Natural killer cell (primary cell): Measurements from ENCODE around the gene SEPTIN10. TPM values are rescaled to one million over a fixed set of nuclear protein-coding genes. Genes with fewer than 3 reads are reported as not detected.

Source experiments
- ATAC-seq, 3 donors: fragments of 150-1000 bp in 2 of 3; fragments of 200-7000 bp in 1 of 3; cut with Tn5 transposase; 1 replicate in 1 of 3; 2 replicates in 2 of 3; pipeline ENCODE4 v1.10.0; 2021; ENCODE audit warnings: mild to moderate bottlenecking in 2 of 3, moderate library complexity in 2 of 3
- DNase-seq, 2 donors: peaks; one replicate each; pipeline versions ENCODE4 v3.0.0 to v3.0.0-alpha.2; 2013 to 2021; ENCODE audit warnings: mixed read lengths in 1 of 2
- H3K27ac ChIP-seq: one replicate; pipeline ENCODE4 v1.5.1; 2013; ENCODE audit warnings: mild to moderate bottlenecking, low read length
- H3K27me3 ChIP-seq: one replicate; pipeline ENCODE4 v1.6.1; 2013; ENCODE audit warnings: low read length; ENCODE audit not compliant: control insufficient read depth, insufficient read depth
- H3K36me3 ChIP-seq: one replicate; pipeline ENCODE4 v1.6.1; 2013; ENCODE audit warnings: low read length; ENCODE audit not compliant: control insufficient read depth, insufficient read depth
- H3K4me1 ChIP-seq: one replicate; pipeline ENCODE4 v1.6.1; 2013; ENCODE audit warnings: low read length; ENCODE audit not compliant: control insufficient read depth, insufficient read depth
- H3K4me3 ChIP-seq: one replicate; pipeline ENCODE4 v1.5.1; 2013; ENCODE audit warnings: low read length
- H3K9me3 ChIP-seq: one replicate; pipeline ENCODE4 v1.6.1; 2013; ENCODE audit warnings: low read length; ENCODE audit not compliant: control insufficient read depth, insufficient read depth
- H3K27ac Mint-ChIP-seq, 2 donors: one replicate each; pipeline ENCODE4 v1.8.0; 2022; ENCODE audit warnings: mild to moderate bottlenecking in 2 of 2, mixed read lengths in 2 of 2, moderate library complexity in 1 of 2
- H3K27me3 Mint-ChIP-seq, 2 donors: one replicate each; pipeline ENCODE4 v1.8.0; 2022; ENCODE audit warnings: low read depth in 2 of 2, mixed read lengths in 2 of 2
- H3K36me3 Mint-ChIP-seq: one replicate; pipeline ENCODE4 v1.8.0; 2022; ENCODE audit warnings: mixed read lengths
- H3K4me1 Mint-ChIP-seq, 2 donors: one replicate each; pipeline ENCODE4 v1.8.0; 2022; ENCODE audit warnings: mixed read lengths in 2 of 2
- H3K4me3 Mint-ChIP-seq: one replicate; pipeline ENCODE4 v1.8.0; 2022; ENCODE audit warnings: mild to moderate bottlenecking, moderate library complexity, mixed read lengths
- H3K9me3 Mint-ChIP-seq, 2 donors: one replicate each; pipeline ENCODE4 v1.8.0; 2022; ENCODE audit warnings: mixed read lengths in 2 of 2
- CTCF ChIP-seq: fragments of 200-600 bp; IDR thresholded peaks from one replicate; pipeline ENCODE4 v1.8.0; 2022; ENCODE audit warnings: antibody characterized with exemption
- WGBS: methylation state at CpG from one replicate; pipeline ENCODE4 v1.1.7; 2013; ENCODE audit warnings: missing lambda C conversion rate; ENCODE audit not compliant: insufficient coverage; 5-methylcytosine and 5-hydroxymethylcytosine counted together
- intact Hi-C: fragments of 100-400 bp; cut with micrococcal nuclease; formaldehyde crosslinking; loops from one replicate; pipeline ENCODE4 v1.14.2; 2022
- total RNA-seq, 4 donors: library from RNA; stranded (reverse); fragments of 120-200 nt in 1 of 4; gene quantifications; one replicate each; pipeline versions ENCODE4 v1.2.3 to v1.2.4, GENCODE V29; 2013 to 2022

Gene SEPTIN10
- total RNA-seq, 3 donors from 2014 or later (not counting 1 experiment from before 2014, with no cell fraction given), result 0.25 to 2.6 (median 0.33) TPM

- Histone ChIP-seq H3K9me3 (peaks cover 6% of the 10 kb centered on the region), H3K36me3 (no peaks in the 10 kb centered on the region), H3K4me1 (peaks cover 14% of the 10 kb centered on the region), H3K27ac (no peak overlapping the region), H3K4me3 (no peak overlapping the region), H3K27me3 (peaks cover 43% of the 10 kb centered on the region)
- no peak for DNase-seq
- Mint-ChIP-seq H3K4me1 (peaks cover 5 to 7% of the 10 kb centered on the region in 2 donors), H3K9me3 (peaks cover 0 to 3% of the 10 kb centered on the region in 2 donors), H3K4me3 (peak overlapping the region; percentile 45), H3K27ac (no peak overlapping the region), H3K36me3 (no peaks in the 10 kb centered on the region), H3K27me3 (peaks cover 26 to 47% of the 10 kb centered on the region in 2 donors)
- no peak for TF ChIP-seq CTCF
- no peak for ATAC-seq
- intact Hi-C loops, result no loop called here
- 64% methylated on average over 4 of the region's 5 CpGs for WGBS
Observed at GRCh38 chr2:109616184-109616583, 2.4 kb upstream of the SEPTIN10 start.

- H3K36me3 Mint-ChIP-seq, result no peaks in the 10 kb centered on the region
- TF ChIP-seq CTCF, result no peak
- no peak overlapping the region for H3K27ac Mint-ChIP-seq
- H3K36me3 ChIP-seq, result no peaks in the 10 kb centered on the region
- H3K4me3 Mint-ChIP-seq, result peak overlapping the region; percentile 6
- no peak overlapping the region for H3K27ac ChIP-seq
- DNase-seq (no peak), ATAC-seq (no peak)
- no peak overlapping the region for H3K4me3 ChIP-seq
- H3K9me3 Mint-ChIP-seq, result peaks cover 0 to 3% of the 10 kb centered on the region in 2 donors
- H3K27me3 Mint-ChIP-seq, result peaks cover 26 to 51% of the 10 kb centered on the region in 2 donors
- H3K4me1 ChIP-seq, result peaks cover 14% of the 10 kb centered on the region
- intact Hi-C loops, result no loop called here
- peaks cover 44% of the 10 kb centered on the region for H3K27me3 ChIP-seq
- peaks cover 5 to 7% of the 10 kb centered on the region in 2 donors for H3K4me1 Mint-ChIP-seq
- WGBS, result 40% methylated on average over 17 of the region's 24 CpGs
- H3K9me3 ChIP-seq, result peaks cover 6% of the 10 kb centered on the region
Observed at GRCh38 chr2:109615637-109616144, 1.9 kb upstream of the SEPTIN10 start.

- H3K36me3 ChIP-seq, result no peaks in the 10 kb centered on the region
- intact Hi-C loops, result no loop called here
- peaks cover 5 to 7% of the 10 kb centered on the region in 2 donors for H3K4me1 Mint-ChIP-seq
- peaks cover 6% of the 10 kb centered on the region for H3K9me3 ChIP-seq
- no peaks in the 10 kb centered on the region for H3K36me3 Mint-ChIP-seq
- H3K4me3 Mint-ChIP-seq, result no peak overlapping the region
- H3K9me3 Mint-ChIP-seq, result peaks cover 0 to 3% of the 10 kb centered on the region in 2 donors
- ATAC-seq (no peak), DNase-seq (peak in 1 of 2 donors; percentile 11)
- no peak overlapping the region for H3K27ac Mint-ChIP-seq
- 18% methylated on average over 90 of the region's 90 CpGs for WGBS
- H3K27ac ChIP-seq, result no peak overlapping the region
- H3K27me3 ChIP-seq, result peaks cover 44% of the 10 kb centered on the region
- H3K27me3 Mint-ChIP-seq, result peaks cover 26 to 53% of the 10 kb centered on the region in 2 donors
- TF ChIP-seq CTCF, result no peak
- peaks cover 14% of the 10 kb centered on the region for H3K4me1 ChIP-seq
- no peak overlapping the region for H3K4me3 ChIP-seq
Observed at GRCh38 chr2:109614715-109615636, 1.2 kb upstream of the SEPTIN10 start.
